ENCODE data around the gene KPNA1. TPM values are rescaled to one million over a fixed set of nuclear protein-coding genes. Genes with fewer than 3 reads are reported as not detected.
"Not testable (repeated sequence)": the region's sequence is repeated elsewhere in the genome, so short reads cannot be mapped to it uniquely, and the experiment has no call there.

The KPNA1 gene
- total RNA-seq, 1 donor from 2014 or later = 86.1 TPM

DNA sequence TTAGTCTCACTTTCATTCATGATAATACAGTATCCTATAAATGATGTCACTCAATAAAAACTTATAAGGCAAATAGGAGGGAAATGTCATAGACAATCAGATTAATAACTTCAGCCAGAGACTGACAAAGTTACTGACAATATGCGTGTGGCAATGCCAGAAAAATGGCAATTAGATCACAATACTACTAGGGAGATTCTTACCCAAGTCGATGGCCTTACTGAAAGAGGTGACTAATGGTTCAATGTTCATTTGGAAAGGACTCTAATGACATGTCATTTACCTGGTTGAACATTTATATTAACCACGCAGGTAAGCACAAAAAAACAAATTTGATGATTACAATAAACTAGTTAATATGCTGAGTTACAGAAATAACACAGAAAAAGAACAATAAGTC, 52.9 kb downstream of the KPNA1 start:
- Mint-ChIP-seq H3K4me1 (ENCODE audit: low read depth, unreplicated experiment) (no peaks in the 10 kb centered on the region), H3K36me3 (ENCODE audit: unreplicated experiment) (no peaks in the 10 kb centered on the region), H3K4me3 (ENCODE audit: unreplicated experiment) (no peak overlapping the region), H3K9me3 (ENCODE audit: unreplicated experiment) (peaks cover 2% of the 10 kb centered on the region), H3K27ac (ENCODE audit: unreplicated experiment) (no peak overlapping the region), H3K27me3 (ENCODE audit: unreplicated experiment) (no peaks in the 10 kb centered on the region)
- DNase-seq = no peak
- TF ChIP-seq CTCF (IDR thresholded peaks at IDR 0.05; ENCODE audit: partially characterized antibody, unreplicated experiment) = no peak

DNA sequence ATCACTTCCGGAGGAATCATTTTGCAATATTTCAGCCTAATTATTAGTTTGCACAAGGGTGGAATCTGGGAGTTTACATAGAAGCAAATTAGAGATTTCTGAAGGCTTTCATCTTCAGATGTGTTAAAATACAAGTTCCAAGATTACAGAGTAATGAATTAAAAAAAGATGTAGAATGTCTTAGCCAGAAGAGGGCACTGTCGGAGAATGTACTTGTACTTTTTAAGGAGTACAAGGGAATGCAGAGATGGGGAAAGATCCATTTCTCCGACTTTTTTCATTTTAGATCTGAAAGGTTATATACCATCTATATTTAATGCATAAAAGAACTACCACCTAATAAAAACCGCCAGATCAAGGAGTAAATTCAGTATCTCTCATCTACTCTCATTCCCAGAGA, 55.7 kb downstream of the KPNA1 start:
- Mint-ChIP-seq H3K9me3 (ENCODE audit: unreplicated experiment) (peaks cover 2% of the 10 kb centered on the region), H3K4me1 (ENCODE audit: low read depth, unreplicated experiment) (no peaks in the 10 kb centered on the region), H3K27ac (ENCODE audit: unreplicated experiment) (no peak overlapping the region), H3K27me3 (ENCODE audit: unreplicated experiment) (no peaks in the 10 kb centered on the region), H3K36me3 (ENCODE audit: unreplicated experiment) (no peaks in the 10 kb centered on the region), H3K4me3 (ENCODE audit: unreplicated experiment) (no peak overlapping the region)
- no peak for DNase-seq
- TF ChIP-seq CTCF (IDR thresholded peaks at IDR 0.05; ENCODE audit: partially characterized antibody, unreplicated experiment) = peak; percentile 30

- DNase-seq = no peak
- Mint-ChIP-seq H3K36me3 (ENCODE audit: unreplicated experiment) (no peaks in the 10 kb centered on the region), H3K27me3 (ENCODE audit: unreplicated experiment) (no peaks in the 10 kb centered on the region), H3K27ac (ENCODE audit: unreplicated experiment) (no peak overlapping the region), H3K4me1 (ENCODE audit: low read depth, unreplicated experiment) (no peaks in the 10 kb centered on the region), H3K4me3 (ENCODE audit: unreplicated experiment) (no peak overlapping the region), H3K9me3 (ENCODE audit: unreplicated experiment) (peaks cover 2% of the 10 kb centered on the region)
- TF ChIP-seq CTCF (IDR thresholded peaks at IDR 0.05; ENCODE audit: partially characterized antibody, unreplicated experiment) = no peak
Observed at GRCh38 chr3:122457706-122458105, 57.0 kb downstream of the KPNA1 start.

GRCh38 chr3:122456074-122456473, 58.7 kb downstream of the KPNA1 start:
- H3K27me3 Mint-ChIP-seq (ENCODE audit: unreplicated experiment) = no peaks in the 10 kb centered on the region
- no peak overlapping the region for H3K4me3 Mint-ChIP-seq (ENCODE audit: unreplicated experiment)
- H3K36me3 Mint-ChIP-seq (ENCODE audit: unreplicated experiment) = no peaks in the 10 kb centered on the region
- DNase-seq = no peak
- no peak for TF ChIP-seq CTCF (IDR thresholded peaks at IDR 0.05; ENCODE audit: partially characterized antibody, unreplicated experiment)
- H3K4me1 Mint-ChIP-seq (ENCODE audit: low read depth, unreplicated experiment) = no peaks in the 10 kb centered on the region
- no peak overlapping the region for H3K27ac Mint-ChIP-seq (ENCODE audit: unreplicated experiment)
- H3K9me3 Mint-ChIP-seq (ENCODE audit: unreplicated experiment) = peaks cover 2% of the 10 kb centered on the region

- Mint-ChIP-seq H3K9me3 (ENCODE audit: unreplicated experiment) (peaks cover 2% of the 10 kb centered on the region), H3K36me3 (ENCODE audit: unreplicated experiment) (peaks cover 15% of the 10 kb centered on the region), H3K4me1 (ENCODE audit: low read depth, unreplicated experiment) (no peaks in the 10 kb centered on the region), H3K4me3 (ENCODE audit: unreplicated experiment) (no peak overlapping the region), H3K27me3 (ENCODE audit: unreplicated experiment) (peaks cover 2% of the 10 kb centered on the region), H3K27ac (ENCODE audit: unreplicated experiment) (no peak overlapping the region)
- no peak for DNase-seq
- TF ChIP-seq CTCF (IDR thresholded peaks at IDR 0.05; ENCODE audit: partially characterized antibody, unreplicated experiment) = no peak
Observed at GRCh38 chr3:122451371-122451770, 63.4 kb downstream of the KPNA1 start.

- not testable (repeated sequence) for DNase-seq; H3K27ac Mint-ChIP-seq (ENCODE audit: unreplicated experiment); H3K27me3 Mint-ChIP-seq (ENCODE audit: unreplicated experiment); H3K4me1 Mint-ChIP-seq (ENCODE audit: low read depth, unreplicated experiment); H3K9me3 Mint-ChIP-seq (ENCODE audit: unreplicated experiment); H3K4me3 Mint-ChIP-seq (ENCODE audit: unreplicated experiment)
- peaks cover 27% of the 10 kb centered on the region for H3K36me3 Mint-ChIP-seq (ENCODE audit: unreplicated experiment)
Observed at GRCh38 chr3:122448218-122448617, 66.5 kb downstream of the KPNA1 start.

DNA sequence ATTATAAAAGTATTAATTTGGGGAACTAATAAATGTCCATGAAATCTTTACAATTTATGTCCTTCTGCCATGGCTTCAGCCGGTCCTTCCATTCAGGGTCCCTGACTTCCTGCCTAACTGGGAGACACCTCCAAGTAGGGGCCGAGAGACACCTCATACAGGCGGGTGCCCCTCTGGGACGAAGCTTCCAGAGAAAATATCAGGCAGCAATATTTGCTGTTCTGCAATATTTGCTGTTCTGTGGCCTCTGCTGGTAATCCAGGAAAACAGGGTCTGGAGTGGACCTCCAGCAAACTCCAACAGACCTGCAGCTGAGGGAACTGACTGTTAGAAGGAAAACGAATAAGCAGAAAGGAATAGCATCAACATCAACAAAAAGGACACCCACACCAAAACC, 70.2 kb downstream of the KPNA1 start:
- H3K9me3 Mint-ChIP-seq (ENCODE audit: unreplicated experiment); DNase-seq; H3K27me3 Mint-ChIP-seq (ENCODE audit: unreplicated experiment); H3K4me3 Mint-ChIP-seq (ENCODE audit: unreplicated experiment); H3K27ac Mint-ChIP-seq (ENCODE audit: unreplicated experiment): not testable (repeated sequence)
- H3K36me3 Mint-ChIP-seq (ENCODE audit: unreplicated experiment) = peaks cover 31% of the 10 kb centered on the region
- peaks cover 11% of the 10 kb centered on the region for H3K4me1 Mint-ChIP-seq (ENCODE audit: low read depth, unreplicated experiment)

- Mint-ChIP-seq H3K4me1 (ENCODE audit: low read depth, unreplicated experiment) (peaks cover 11% of the 10 kb centered on the region), H3K27ac (ENCODE audit: unreplicated experiment) (peak overlapping the region; percentile 85), H3K36me3 (ENCODE audit: unreplicated experiment) (peaks cover 29% of the 10 kb centered on the region)
- H3K4me3 Mint-ChIP-seq (ENCODE audit: unreplicated experiment); H3K9me3 Mint-ChIP-seq (ENCODE audit: unreplicated experiment); DNase-seq; H3K27me3 Mint-ChIP-seq (ENCODE audit: unreplicated experiment): not testable (repeated sequence)
Observed at GRCh38 chr3:122443762-122444490, 70.8 kb downstream of the KPNA1 start.

Measured in glutamatergic neuron (in vitro differentiated cells).